Thyroid gland (tissue), 4 donors: ENCODE measurements around the gene CXCL5.

Source experiments
- POLR2A ChIP-seq, 2 donors: fragments of 450-650 bp; IDR thresholded peaks; one replicate each; pipeline ENCODE4 v1.6.1; 2017; ENCODE audit warnings: antibody characterized with exemption in 2 of 2, mild to moderate bottlenecking in 2 of 2, moderate library complexity in 1 of 2
- TF ChIP-seq, protein P1 (sequence below), 6 experiments: fragments of 200-600 bp in 3 of 6; fragments of 450-650 bp in 3 of 6; sonication (generic) in 3 of 6; IDR thresholded peaks; one replicate each; pipeline ENCODE4 v1.5.1; 2016 to 2019; ENCODE audit warnings: antibody characterized with exemption in 6 of 6, mild to moderate bottlenecking in 2 of 6, inconsistent platforms in 1 of 6, moderate library complexity in 1 of 6

DNA sequence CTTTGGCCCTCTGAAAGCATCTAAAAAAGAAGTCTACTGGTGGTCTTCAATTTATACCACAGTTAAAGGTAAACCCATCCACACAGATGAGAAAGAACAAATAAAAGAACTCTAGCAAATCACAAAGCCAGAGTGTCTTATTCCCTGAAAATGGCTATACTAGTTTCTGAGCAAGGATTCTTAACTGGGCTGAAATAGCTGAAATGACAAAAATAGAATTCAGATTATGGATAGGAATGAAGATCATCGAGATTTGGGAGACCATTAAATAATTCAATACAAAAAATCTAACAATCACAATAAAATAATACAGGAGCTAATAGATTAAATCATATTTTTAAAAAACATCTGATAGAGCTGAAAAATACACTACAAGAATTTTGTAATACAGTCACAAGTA, 28.5 kb downstream of the CXCL5 start:
- TF ChIP-seq, protein P1, sequence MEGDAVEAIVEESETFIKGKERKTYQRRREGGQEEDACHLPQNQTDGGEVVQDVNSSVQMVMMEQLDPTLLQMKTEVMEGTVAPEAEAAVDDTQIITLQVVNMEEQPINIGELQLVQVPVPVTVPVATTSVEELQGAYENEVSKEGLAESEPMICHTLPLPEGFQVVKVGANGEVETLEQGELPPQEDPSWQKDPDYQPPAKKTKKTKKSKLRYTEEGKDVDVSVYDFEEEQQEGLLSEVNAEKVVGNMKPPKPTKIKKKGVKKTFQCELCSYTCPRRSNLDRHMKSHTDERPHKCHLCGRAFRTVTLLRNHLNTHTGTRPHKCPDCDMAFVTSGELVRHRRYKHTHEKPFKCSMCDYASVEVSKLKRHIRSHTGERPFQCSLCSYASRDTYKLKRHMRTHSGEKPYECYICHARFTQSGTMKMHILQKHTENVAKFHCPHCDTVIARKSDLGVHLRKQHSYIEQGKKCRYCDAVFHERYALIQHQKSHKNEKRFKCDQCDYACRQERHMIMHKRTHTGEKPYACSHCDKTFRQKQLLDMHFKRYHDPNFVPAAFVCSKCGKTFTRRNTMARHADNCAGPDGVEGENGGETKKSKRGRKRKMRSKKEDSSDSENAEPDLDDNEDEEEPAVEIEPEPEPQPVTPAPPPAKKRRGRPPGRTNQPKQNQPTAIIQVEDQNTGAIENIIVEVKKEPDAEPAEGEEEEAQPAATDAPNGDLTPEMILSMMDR (IDR thresholded peaks at IDR 0.05) = no peak
- TF ChIP-seq POLR2A (IDR thresholded peaks at IDR 0.05) = no peak
